G401.6 (cell line): ENCODE data around the gene EFR3B.

Experiments used
- FAIRE-seq: peaks from 2 replicates; lab custom pipeline; 2012; peaks lifted over from hg19 to GRCh38; lab: Jason Lieb, UNC

Gene EFR3B

GRCh38 chr2:25034081-25034480, 7.8 kb upstream of the EFR3B start:
- FAIRE-seq = no peak

GRCh38 chr2:25035537-25036220, 6.2 kb upstream of the EFR3B start:
- no peak for FAIRE-seq

DNA sequence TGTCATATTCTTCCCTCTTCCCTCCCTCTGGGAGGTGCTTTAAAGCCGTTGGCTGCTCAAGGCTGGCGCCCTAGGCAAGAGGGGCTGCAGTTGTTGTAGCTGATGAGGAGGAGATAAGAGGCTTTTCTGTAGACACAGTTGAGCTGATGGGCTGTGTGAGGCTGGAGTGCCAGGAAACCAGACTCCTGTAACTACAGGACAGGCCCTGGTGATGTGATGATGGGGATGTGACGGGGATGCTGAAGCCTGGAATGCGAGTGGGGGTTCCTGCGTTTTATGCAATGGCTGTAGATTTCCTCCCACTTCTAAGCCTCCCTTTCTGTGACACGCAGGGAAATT, 5.7 kb upstream of the EFR3B start:
- no peak for FAIRE-seq

- no peak for FAIRE-seq
Observed at GRCh38 chr2:25039126-25039525, 2.8 kb upstream of the EFR3B start.

DNA sequence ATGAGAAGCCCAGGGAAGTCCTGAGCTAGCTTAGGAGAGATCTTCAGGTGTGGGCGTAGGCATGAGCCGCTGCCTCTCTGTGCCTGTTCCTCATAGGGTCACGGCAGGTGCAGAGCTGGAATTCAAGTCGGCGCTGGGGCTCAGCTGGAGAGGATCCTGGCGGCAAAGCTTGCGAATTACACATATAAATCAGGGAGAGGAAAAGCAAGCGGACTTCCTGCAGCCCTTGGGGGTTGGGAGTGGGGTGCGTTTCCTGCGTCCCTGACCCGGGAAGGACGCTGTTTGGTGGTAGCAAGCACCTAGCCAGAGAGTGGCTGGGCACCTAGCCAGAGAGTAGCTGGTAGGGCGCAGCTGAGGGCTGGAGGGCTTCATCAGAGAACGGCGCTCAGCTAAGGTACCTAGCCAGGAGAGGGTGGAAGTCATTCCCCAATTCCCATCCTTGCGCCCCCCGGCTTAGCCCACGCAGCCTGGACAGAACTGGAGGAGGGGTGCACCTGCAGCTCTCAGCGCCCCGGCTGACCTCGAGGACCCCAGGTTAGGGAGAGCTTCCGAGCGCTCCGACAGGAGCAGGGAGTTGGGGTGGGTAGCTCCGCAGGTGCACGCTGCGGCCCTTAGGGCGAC, 459 bp upstream of the EFR3B start:
- no peak for FAIRE-seq

- FAIRE-seq = no peak
Observed at GRCh38 chr2:25042321-25043240, 705 bp downstream of the EFR3B start.

DNA sequence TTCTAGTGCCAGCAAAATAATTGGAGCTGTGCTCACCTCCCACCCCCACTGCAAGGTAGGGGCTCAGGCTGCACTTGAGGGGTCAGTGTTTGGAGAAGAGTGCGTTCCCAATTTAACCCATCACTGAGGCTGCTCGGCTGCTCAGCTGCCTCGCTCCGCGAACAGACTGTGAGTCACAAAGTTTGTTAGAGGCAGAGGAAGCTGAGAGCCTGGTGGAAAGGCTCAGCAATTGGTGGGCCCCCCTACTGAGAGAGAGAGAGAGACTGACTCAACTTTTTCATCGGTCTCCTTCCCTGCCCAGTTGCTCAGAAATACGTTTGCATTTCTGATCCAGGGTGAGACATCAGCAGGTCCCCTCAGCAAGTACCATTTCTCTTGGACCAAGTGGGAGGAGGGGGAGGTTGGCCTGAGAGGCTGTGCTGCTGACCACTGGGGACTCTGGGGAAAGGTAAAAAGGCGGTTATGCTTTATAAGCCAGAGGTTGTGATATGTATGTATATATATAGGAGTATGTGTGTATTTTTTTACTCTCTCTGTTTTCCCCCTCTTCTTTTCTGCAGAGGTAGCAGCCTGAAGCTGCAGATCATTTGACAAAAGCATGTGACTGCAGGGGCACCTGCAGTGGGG, 1.5 kb downstream of the EFR3B start:
- no peak for FAIRE-seq

- FAIRE-seq = no peak
Observed at GRCh38 chr2:25044011-25044410, 2.1 kb downstream of the EFR3B start.

DNA sequence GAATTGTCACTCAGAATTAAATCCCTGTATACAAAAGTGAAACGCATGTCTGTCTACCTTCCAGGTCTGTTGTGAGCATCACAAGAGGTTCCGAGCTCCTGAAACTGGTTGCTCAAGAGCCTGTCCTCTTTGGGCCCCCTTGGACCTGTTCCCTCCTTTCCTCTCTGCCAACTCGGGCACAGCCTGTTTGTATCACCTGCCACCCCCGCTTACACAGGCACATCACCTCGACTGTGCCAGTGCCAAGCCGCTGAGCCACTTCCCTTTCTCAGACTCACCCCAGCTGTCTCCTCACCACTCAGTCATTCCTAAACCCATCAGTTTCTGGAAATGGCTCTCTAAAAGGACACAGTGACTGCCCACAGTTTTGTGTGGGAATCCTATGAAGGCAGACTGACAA, 3.1 kb downstream of the EFR3B start:
- no peak for FAIRE-seq

GRCh38 chr2:25049422-25049821, 7.5 kb downstream of the EFR3B start:
- FAIRE-seq = no peak

GRCh38 chr2:25050128-25050527, 8.3 kb downstream of the EFR3B start:
- FAIRE-seq = no peak

GRCh38 chr2:25053041-25053440, 11.2 kb downstream of the EFR3B start:
- no peak for FAIRE-seq

GRCh38 chr2:25054720-25055119, 12.8 kb downstream of the EFR3B start:
- FAIRE-seq = no peak

DNA sequence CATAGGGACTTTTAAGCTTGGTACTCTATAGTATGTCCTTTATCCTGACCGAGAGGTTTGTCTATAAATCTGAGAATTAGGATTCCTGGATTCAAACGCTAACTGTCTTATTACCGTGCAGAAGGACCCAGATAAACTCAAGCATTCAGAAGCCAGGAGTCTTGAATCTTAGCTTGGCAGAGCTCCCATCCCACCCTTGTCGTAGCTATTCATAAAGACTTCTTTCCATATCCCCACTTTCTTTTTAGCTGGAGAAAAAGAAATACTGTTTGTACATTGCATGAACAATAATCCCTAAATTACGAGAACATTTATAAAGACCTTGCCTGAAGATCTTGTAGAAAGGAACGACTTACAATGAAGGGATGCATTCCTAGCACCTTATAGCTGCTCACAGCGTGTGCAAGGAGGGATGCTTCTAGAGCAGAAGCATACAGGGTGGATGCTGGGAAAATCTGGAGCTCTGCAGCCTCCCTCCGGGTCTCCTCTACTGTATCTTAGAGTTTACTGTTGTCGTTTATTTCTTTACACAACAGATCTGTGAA, 13.6 kb downstream of the EFR3B start:
- FAIRE-seq = no peak

DNA sequence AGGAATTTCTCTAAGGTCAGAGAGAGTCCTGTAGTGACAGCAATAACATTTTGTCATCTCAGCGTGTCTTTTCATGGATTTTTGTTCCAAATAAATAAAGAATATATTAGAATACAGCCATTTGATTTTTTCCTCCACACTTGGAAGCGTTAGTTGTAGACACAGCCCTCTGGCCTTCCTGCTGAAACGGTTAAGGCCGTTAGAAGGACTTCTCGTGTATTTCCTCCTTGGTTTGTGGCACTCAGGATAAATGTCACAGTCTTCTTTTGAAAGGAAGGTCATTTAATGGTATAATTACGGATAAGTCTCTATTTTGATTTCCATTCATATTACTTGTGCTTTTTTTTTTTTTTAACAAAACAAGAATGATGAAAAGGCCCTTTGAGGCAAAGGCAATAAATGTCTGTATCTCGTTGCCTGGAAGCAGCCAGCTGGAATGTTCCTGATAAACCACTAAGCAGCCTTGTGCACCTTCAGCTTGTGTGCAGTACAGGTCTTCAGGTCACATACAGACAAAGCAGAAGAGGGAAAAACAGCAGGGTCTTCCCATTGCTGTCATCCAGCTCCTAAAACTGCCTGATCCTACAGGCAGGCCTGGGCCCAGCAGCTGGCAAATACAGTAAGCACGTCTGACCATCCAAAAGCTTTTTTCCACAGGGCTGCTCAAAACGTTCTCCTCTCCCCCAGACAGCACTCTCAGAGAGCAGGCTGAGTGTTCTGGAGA, 14.4 kb downstream of the EFR3B start:
- FAIRE-seq = no peak

DNA sequence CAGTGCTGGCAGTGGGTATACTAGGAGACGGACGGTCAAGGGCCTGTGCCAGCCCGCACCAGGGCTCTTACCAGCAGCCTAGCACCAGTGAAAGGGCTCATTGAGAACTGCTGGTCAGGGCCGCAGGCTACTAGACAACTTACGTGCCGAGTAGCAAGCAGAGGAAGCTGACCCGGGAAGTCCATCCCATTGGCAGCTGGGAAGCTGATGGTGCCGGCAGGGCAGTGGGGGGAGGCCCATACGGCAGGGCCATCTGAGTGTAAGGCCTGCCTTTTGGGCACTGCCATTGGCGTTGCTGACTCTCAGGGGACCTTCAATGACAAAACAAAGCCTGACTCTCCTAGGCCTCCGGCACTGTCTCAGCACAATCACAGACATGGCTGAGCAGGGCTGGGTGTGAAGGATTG, 20.6 kb downstream of the EFR3B start:
- no peak for FAIRE-seq

- FAIRE-seq = no peak
Observed at GRCh38 chr2:25063876-25064660, 22.2 kb downstream of the EFR3B start.

DNA sequence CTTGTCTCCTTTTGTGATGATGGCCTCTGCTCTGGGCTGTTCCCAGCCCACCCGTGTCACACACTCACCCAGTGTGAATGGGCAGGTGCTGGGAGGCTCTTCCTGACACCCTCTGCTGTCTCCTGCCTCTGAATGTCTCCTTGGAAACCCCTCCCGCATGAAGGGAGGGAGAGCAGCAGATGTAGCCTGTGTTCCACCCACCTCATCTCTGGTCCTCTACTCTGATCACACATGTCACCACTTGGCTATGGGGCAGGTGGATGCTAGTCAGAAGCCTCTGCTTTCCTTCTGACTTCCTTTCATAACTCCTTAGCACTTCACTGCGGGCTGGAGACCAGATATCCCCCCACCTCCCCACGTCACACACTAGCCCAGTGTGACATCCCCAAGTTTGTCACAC, 23.9 kb downstream of the EFR3B start:
- FAIRE-seq = no peak

DNA sequence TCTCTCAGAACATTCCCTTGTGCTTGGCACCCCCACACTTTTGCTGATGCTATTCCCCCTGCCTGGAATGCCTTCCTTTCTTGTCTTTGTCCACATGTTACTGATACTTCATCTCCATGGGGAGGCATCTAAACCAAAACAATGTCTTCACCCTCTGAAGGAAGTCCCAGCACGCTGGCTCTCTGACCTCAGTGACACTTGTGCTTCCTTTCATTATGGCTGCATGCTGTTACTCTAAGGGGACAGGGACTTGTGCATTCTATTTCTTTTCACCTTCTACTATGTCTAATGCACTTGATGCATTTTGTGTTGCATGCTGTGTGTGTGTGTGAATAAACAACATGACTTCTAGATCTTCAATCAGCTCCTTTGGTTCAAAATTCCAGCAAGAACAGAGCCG, 24.6 kb downstream of the EFR3B start:
- FAIRE-seq = no peak

- FAIRE-seq = no peak
Observed at GRCh38 chr2:25068217-25068616, 26.3 kb downstream of the EFR3B start.

GRCh38 chr2:25071966-25072365, 30.1 kb downstream of the EFR3B start:
- FAIRE-seq = no peak
